Measurements from ENCODE around the gene MPHOSPH8. TPM values are rescaled to one million over a fixed set of nuclear protein-coding genes. Genes with fewer than 3 reads are reported as not detected.

MPHOSPH8 gene
- total RNA-seq, 1 donor from 2014 or later, result 22.9 TPM

DNA sequence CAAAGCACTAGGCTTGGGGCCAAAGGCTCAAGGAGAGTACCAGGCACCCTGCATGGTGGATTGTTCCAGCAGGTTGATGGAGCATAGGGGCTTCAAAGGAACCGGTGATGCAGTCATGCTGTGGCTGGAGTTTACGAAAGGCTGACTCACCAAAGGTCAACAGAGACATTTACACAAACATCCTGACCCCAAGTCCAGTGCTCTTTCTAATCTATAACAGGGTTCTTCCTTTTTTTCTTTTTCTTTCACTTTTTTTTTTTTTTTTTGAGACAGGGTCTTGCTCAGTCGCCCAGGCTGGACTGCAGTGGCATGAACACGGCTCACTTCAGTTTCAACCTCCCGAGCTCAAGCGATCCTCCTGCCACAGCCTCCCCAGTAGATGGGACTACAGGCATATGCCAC is 36.5 kb upstream of the MPHOSPH8 start:
- Mint-ChIP-seq H3K9me3 (ENCODE audit: unreplicated experiment) (peaks cover 4% of the 10 kb centered on the region), H3K4me1 (ENCODE audit: low read depth, unreplicated experiment) (no peaks in the 10 kb centered on the region), H3K27me3 (ENCODE audit: low read depth, unreplicated experiment) (peaks cover 16% of the 10 kb centered on the region), H3K27ac (ENCODE audit: unreplicated experiment) (no peak overlapping the region), H3K4me3 (ENCODE audit: unreplicated experiment) (no peak overlapping the region), H3K36me3 (ENCODE audit: low read depth, unreplicated experiment) (no peaks in the 10 kb centered on the region)
- TF ChIP-seq EZH2 (IDR thresholded peaks at IDR 0.05; ENCODE audit: insufficient read depth, low read length), result no peak
- TF ChIP-seq, protein P1, sequence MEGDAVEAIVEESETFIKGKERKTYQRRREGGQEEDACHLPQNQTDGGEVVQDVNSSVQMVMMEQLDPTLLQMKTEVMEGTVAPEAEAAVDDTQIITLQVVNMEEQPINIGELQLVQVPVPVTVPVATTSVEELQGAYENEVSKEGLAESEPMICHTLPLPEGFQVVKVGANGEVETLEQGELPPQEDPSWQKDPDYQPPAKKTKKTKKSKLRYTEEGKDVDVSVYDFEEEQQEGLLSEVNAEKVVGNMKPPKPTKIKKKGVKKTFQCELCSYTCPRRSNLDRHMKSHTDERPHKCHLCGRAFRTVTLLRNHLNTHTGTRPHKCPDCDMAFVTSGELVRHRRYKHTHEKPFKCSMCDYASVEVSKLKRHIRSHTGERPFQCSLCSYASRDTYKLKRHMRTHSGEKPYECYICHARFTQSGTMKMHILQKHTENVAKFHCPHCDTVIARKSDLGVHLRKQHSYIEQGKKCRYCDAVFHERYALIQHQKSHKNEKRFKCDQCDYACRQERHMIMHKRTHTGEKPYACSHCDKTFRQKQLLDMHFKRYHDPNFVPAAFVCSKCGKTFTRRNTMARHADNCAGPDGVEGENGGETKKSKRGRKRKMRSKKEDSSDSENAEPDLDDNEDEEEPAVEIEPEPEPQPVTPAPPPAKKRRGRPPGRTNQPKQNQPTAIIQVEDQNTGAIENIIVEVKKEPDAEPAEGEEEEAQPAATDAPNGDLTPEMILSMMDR (IDR thresholded peaks at IDR 0.05; ENCODE audit: insufficient read depth, low read depth, low read length), result no peak
- H3K79me2 ChIP-seq (ENCODE audit: insufficient read depth, low read length), result no peaks in the 10 kb centered on the region
- FAIRE-seq (no peak), DNase-seq (ENCODE audit: low read depth) (peak; percentile 30)
- H3K4me2 ChIP-seq (ENCODE audit: low read length), result peak overlapping the region; percentile 25
- H3K27me3 ChIP-seq (ENCODE audit: insufficient read depth, low read length), result no peaks in the 10 kb centered on the region
- H3K9ac ChIP-seq (ENCODE audit: low read length), result no peak overlapping the region
- no peaks in the 10 kb centered on the region for H4K20me1 ChIP-seq (ENCODE audit: insufficient read depth, low read length)
- no peaks in the 10 kb centered on the region for H3K4me1 ChIP-seq (ENCODE audit: insufficient read depth, low read length)
- H3K27ac ChIP-seq (ENCODE audit: low read depth, low read length), result no peak overlapping the region
- no peaks in the 10 kb centered on the region for H3K36me3 ChIP-seq (ENCODE audit: insufficient read depth, low read length)
- H3K9me3 ChIP-seq (ENCODE audit: insufficient read depth, low read depth, low read length), result no peaks in the 10 kb centered on the region
- H3K4me3 ChIP-seq (ENCODE audit: insufficient read depth, low read depth, low read length), result no peak overlapping the region
- H2AFZ ChIP-seq (ENCODE audit: low read depth, low read length), result no peak overlapping the region

DNA sequence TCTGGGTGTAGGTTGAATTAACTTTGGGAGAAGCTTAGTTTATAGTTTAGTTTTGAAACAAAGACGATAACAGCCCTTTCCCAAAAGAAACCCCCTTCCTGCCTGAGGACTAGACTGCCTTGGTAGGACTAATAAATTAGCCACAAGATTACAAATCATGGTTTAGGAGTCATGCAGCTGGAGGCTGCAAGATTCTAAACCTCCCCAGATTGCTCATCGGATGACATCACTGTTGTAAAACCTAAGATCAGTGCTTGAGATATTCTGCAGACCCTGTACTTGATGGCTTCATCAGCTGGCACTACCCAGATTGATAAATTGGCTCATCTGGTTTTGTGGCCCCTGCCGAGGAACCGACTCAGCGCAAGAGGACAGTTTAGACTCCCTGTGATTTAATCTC is 35.9 kb upstream of the MPHOSPH8 start:
- Histone ChIP-seq H4K20me1 (ENCODE audit: insufficient read depth, low read length) (no peaks in the 10 kb centered on the region), H3K27me3 (ENCODE audit: insufficient read depth, low read length) (no peaks in the 10 kb centered on the region), H3K9ac (ENCODE audit: low read length) (no peak overlapping the region), H3K4me1 (ENCODE audit: insufficient read depth, low read length) (peaks cover 1% of the 10 kb centered on the region), H3K9me3 (ENCODE audit: insufficient read depth, low read depth, low read length) (no peaks in the 10 kb centered on the region), H3K4me2 (ENCODE audit: low read length) (peak overlapping the region; percentile 25), H3K27ac (ENCODE audit: low read depth, low read length) (no peak overlapping the region), H3K79me2 (ENCODE audit: insufficient read depth, low read length) (no peaks in the 10 kb centered on the region), H2AFZ (ENCODE audit: low read depth, low read length) (no peak overlapping the region), H3K36me3 (ENCODE audit: insufficient read depth, low read length) (no peaks in the 10 kb centered on the region), H3K4me3 (ENCODE audit: insufficient read depth, low read depth, low read length) (no peak overlapping the region)
- no peak overlapping the region for H3K27ac Mint-ChIP-seq (ENCODE audit: unreplicated experiment)
- H3K4me1 Mint-ChIP-seq (ENCODE audit: low read depth, unreplicated experiment), result no peaks in the 10 kb centered on the region
- TF ChIP-seq EZH2 (IDR thresholded peaks at IDR 0.05; ENCODE audit: insufficient read depth, low read length), result no peak
- TF ChIP-seq, protein P1 (IDR thresholded peaks at IDR 0.05; ENCODE audit: insufficient read depth, low read depth, low read length), result no peak
- H3K27me3 Mint-ChIP-seq (ENCODE audit: low read depth, unreplicated experiment), result peaks cover 19% of the 10 kb centered on the region
- H3K9me3 Mint-ChIP-seq (ENCODE audit: unreplicated experiment), result peaks cover 4% of the 10 kb centered on the region
- H3K36me3 Mint-ChIP-seq (ENCODE audit: low read depth, unreplicated experiment), result no peaks in the 10 kb centered on the region
- H3K4me3 Mint-ChIP-seq (ENCODE audit: unreplicated experiment), result no peak overlapping the region
- FAIRE-seq (no peak), DNase-seq (ENCODE audit: low read depth) (peak; percentile 65)
